ENCODE results near the gene NPLOC4. TPM values are rescaled to one million over a fixed set of nuclear protein-coding genes. Genes with fewer than 3 reads are reported as not detected.

NPLOC4 gene
- total RNA-seq, 6 donors from 2014 or later: 59.9 to 373 (median 87.4) TPM

DNA sequence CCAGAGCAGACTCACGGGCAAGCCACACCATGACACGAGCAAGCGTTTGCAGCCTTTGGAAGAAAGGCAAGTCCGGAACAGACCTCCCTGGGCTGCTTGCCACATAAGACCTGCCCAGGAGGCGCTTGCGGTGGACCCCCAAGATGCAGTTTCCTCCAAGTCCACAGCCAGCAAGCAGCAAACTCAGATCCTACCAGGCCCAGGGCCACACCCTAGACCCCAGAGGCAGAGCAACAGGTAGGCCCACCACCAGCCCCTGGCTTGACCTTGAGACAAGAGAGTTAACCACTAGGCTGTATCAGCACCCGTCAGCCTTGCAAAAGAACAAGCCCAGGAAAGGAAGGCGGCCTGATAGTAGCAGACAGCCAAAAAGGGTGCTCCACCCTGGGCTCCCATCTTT lies 87.1 kb downstream of the NPLOC4 start:
- Histone ChIP-seq H3K27ac (no peak overlapping the region), H3K36me3 (peaks cover 0 to 54% (median 46%) of the 10 kb centered on the region in 4 donors), H3K9me3 (no peaks in the 10 kb centered on the region), H3K4me3 (no peak overlapping the region), H3K27me3 (no peaks in the 10 kb centered on the region), H3K4me1 (peaks cover 16 to 45% (median 22%) of the 10 kb centered on the region in 4 donors)
- 93 to 95% methylated on average over 4 to 8 of the region's 8 CpGs for WGBS, 2 donors
- no peak for DNase-seq
- ATAC-seq (ENCODE audit: low FRiP score in 2 of 2): no peak
- no peak for TF ChIP-seq CTCF (IDR thresholded peaks at IDR 0.05)
- no peak for TF ChIP-seq POLR2AphosphoS5 (IDR thresholded peaks at IDR 0.05)
- TF ChIP-seq EP300 (IDR thresholded peaks at IDR 0.05): no peak

GRCh38 chr17:81549031-81549557 lies 87.8 kb downstream of the NPLOC4 start:
- Histone ChIP-seq H3K4me1 (peaks cover 16 to 42% (median 21%) of the 10 kb centered on the region in 4 donors), H3K9me3 (no peaks in the 10 kb centered on the region), H3K4me3 (no peak overlapping the region), H3K27me3 (no peaks in the 10 kb centered on the region), H3K36me3 (peaks cover 0 to 61% (median 53%) of the 10 kb centered on the region in 4 donors), H3K27ac (no peak overlapping the region)
- ATAC-seq (ENCODE audit: low FRiP score in 2 of 2) (no peak), DNase-seq (peak in 1 of 2 donors; percentile 51)
- WGBS, 2 donors: 83 to 87% methylated on average over 15 to 16 of the region's 16 CpGs
- TF ChIP-seq POLR2A (IDR thresholded peaks at IDR 0.05): no peak
- TF ChIP-seq CTCF (IDR thresholded peaks at IDR 0.05): no peak
- no peak for TF ChIP-seq EP300 (IDR thresholded peaks at IDR 0.05)
- no peak for TF ChIP-seq POLR2AphosphoS5 (IDR thresholded peaks at IDR 0.05)

- Histone ChIP-seq H3K27ac (no peak overlapping the region), H3K27me3 (no peaks in the 10 kb centered on the region), H3K9me3 (no peaks in the 10 kb centered on the region), H3K36me3 (peaks cover 3 to 76% (median 67%) of the 10 kb centered on the region in 4 donors), H3K4me3 (no peak overlapping the region), H3K4me1 (peaks cover 6 to 27% (median 10%) of the 10 kb centered on the region in 4 donors)
- ATAC-seq (ENCODE audit: low FRiP score in 2 of 2) (no peak), DNase-seq (peak in 1 of 2 donors; percentile 59)
- TF ChIP-seq POLR2A (IDR thresholded peaks at IDR 0.05) (no peak), CTCF (IDR thresholded peaks at IDR 0.05) (no peak)
- WGBS, 2 donors: 86 to 100% methylated on average over 3 to 14 of the region's 14 CpGs
Observed at GRCh38 chr17:81547614-81547982, 89.3 kb downstream of the NPLOC4 start.

GRCh38 chr17:81546906-81547613 lies 89.9 kb downstream of the NPLOC4 start:
- Histone ChIP-seq H3K4me1 (peaks cover 6 to 25% (median 10%) of the 10 kb centered on the region in 4 donors), H3K27ac (no peak overlapping the region), H3K36me3 (peaks cover 3 to 81% (median 69%) of the 10 kb centered on the region in 4 donors), H3K4me3 (no peak overlapping the region), H3K9me3 (no peaks in the 10 kb centered on the region), H3K27me3 (no peaks in the 10 kb centered on the region)
- ATAC-seq (ENCODE audit: low FRiP score in 2 of 2): no peak
- 63 to 90% methylated on average over 7 to 35 of the region's 36 CpGs for WGBS, 2 donors
- DNase-seq: peak in 1 of 2 donors; percentile 79
- TF ChIP-seq POLR2AphosphoS5 (IDR thresholded peaks at IDR 0.05): no peak

GRCh38 chr17:81545160-81545949 lies 91.6 kb downstream of the NPLOC4 start:
- no peak overlapping the region for H3K4me3 ChIP-seq
- TF ChIP-seq EP300 (IDR thresholded peaks at IDR 0.05) (no peak), CTCF (IDR thresholded peaks at IDR 0.05) (no peak), POLR2A (IDR thresholded peaks at IDR 0.05) (no peak), POLR2AphosphoS5 (IDR thresholded peaks at IDR 0.05) (no peak)
- peaks cover 3 to 92% (median 80%) of the 10 kb centered on the region in 4 donors for H3K36me3 ChIP-seq
- H3K27ac ChIP-seq: no peak overlapping the region
- H3K9me3 ChIP-seq: no peaks in the 10 kb centered on the region
- H3K4me1 ChIP-seq: peaks cover 0 to 9% (median 0%) of the 10 kb centered on the region in 4 donors
- 91 to 100% methylated on average over 7 to 24 of the region's 24 CpGs for WGBS, 2 donors
- DNase-seq (peak in 1 of 2 donors; percentile 53), ATAC-seq (ENCODE audit: low FRiP score in 2 of 2) (no peak)
- H3K27me3 ChIP-seq: no peaks in the 10 kb centered on the region
